CD4-positive, alpha-beta T cell treated with Interleukin-17A for 4 hours (primary cell): ENCODE measurements around the gene MBD2.
"Not testable (repeated sequence)": the region's sequence is repeated elsewhere in the genome, so short reads cannot be mapped to it uniquely, and the experiment has no call there.

ENCODE experiments used
- DNase-seq: peaks from one replicate; pipeline ENCODE4 v3.0.0-alpha.2; 2020; ENCODE audit warnings: mixed read lengths

The MBD2 gene

DNA sequence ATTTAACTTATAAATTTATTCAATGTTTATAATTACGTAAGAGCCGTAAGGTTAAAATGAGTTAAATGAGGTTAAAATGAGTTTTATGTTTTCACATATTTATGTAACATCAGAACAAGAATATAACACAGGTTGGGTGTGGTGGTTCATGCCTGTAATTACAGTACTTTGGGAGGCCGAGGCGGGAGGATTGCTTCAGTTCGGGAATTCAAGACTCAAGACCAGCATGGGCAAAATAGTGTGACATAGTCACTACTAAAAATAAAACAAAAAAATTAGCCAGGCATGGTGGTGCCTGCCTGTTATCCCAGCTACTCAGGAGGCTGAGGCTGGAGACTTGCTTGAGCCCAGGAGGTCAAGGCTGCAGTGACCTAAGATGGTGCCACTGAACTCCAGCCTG, 9.3 kb upstream of the MBD2 start:
- no peak for DNase-seq

DNA sequence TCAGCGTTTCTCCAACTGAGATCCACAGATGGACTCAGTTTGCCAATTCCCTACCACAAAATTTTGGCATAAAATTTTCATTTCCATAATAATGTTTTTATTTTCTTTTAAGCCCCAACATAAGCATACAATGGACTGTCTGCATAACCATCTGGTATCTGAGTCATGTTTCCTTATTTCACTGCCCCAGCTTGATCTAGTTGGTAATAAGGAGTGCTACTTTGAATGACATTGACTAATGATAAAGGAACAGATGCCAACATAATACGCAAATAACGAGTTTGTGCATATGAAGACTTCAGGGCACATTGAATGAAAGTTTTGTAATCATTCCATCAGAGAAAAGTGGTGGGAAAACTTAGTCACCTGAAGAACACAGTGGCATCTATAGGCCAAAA, 8.8 kb upstream of the MBD2 start:
- DNase-seq: no peak

DNA sequence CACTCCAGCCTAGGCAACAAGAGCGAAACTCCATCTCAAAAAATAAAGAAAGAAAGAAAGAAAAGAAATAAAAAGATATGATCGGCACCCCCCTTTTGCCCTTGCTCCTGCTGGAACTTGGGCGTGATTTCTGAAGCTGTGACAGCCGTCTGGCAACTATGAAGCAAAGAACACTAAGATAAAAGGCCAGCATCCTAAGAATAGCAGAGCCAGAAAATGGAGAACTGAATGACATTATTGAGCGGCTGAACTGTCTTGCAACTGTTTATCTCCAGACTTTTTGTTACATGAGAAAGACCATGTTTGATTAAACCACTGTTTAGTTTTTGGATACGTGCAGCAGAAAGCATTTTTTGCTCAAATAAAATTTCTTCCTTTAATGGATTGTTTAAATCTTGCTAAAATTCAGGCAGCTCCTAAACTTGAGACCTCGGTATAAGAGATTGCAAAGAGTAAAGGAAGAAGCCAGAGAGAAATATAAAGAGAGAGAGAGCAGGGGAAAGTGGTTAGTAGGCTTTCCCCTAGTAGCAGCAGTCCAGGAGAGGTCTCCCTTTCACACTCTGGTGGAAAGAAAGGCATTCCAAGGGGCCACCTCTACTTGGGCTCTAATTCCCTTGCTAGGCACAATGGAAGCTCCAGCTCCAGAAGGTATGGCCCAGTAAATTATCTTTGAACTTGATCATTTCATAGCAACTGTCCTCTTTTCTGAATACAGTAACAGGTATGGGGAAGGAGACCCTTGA, 8.2 kb upstream of the MBD2 start:
- no peak for DNase-seq

DNA sequence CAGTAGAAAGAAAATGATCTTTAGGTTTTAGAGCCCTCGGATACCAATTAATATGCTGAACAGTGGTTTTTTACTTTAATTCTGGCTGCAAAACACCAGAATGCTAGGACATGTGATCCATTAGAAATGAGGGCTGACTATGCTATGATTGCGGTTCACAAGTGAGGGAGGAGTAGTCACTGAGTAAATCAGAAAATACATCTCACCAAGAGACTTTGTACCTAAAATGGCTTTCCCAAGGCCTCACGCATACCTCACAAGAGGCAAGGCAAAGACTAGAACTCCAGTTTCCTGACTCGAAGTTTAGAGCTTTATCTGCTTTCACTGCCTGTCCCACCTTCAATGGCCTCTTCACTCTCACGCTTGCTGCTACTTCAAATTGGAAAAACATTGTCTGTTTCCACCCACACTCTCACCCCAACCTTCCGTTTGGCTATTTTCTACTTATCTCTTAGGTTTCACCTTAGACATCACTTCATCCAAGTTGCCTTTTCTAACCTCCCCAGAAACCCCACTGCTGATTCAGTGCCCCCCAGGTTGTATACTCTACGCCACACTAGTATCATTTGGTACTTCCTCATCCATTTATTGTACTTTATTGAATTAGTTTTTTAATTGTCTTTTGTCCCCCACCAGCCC, 5.1 kb upstream of the MBD2 start:
- no peak for DNase-seq

- DNase-seq: no peak
Observed at GRCh38 chr18:54228364-54228763, 3.9 kb upstream of the MBD2 start.

GRCh38 chr18:54223568-54224241, 764 bp downstream of the MBD2 start:
- DNase-seq: peak; percentile 53

- DNase-seq: peak; percentile 55
Observed at GRCh38 chr18:54222922-54223567, 1.4 kb downstream of the MBD2 start.

DNA sequence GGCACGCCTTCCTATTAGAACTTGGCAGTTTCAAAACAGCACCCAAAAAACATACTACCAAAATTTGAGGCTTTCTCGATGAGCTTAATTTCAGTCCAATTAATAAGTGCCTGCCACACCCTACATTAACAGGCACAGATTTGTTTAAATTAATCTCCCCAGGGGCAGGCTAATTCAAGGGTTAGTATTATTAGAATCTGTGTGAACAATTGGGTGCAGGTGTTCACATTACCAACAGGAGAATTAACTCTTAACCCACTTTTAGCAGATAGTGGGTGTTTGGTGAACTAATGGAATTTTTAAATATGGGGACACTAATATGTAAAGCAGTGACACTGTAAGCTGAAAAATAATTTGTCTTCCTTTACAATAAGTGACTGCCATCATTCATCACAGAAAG, 4.1 kb downstream of the MBD2 start:
- DNase-seq: no peak

GRCh38 chr18:54218803-54219202, 5.7 kb downstream of the MBD2 start:
- DNase-seq: not testable (repeated sequence)

DNA sequence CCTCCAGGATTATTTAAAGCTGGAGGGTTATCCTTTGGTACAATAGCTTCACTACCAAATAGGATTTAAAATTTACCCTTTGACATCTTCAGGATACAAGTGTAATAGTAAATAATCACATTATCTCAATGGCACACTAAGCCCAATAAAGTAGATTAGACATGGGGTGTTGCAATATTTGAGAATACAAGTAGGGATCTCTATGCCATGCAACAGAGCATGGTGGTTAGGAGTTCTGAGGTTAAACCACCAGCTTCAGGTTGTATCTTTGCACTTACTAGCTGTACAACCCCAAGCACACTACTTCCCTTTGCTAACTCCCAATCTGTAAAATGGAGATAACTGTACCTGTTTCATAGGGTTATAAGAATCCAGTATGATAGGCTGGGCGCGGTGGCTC, 6.2 kb downstream of the MBD2 start:
- DNase-seq: no peak

DNA sequence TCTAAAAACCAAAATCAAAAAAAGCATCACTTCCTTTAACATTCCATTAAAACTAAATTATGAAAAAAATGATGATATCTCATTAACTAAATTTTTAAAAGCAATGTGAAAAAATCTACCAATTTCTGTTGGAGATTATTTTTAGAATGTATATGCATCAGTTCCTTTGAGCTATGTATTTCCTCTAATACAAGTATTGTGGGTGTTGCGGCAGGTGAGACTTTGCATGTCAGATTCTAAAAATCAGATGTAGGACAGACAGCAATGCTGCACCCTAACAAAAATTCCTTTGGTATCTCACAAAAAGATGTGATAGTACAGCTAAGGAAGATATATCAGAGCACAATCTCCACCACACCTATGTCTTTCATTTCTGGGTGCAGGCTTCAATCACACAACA, 6.8 kb downstream of the MBD2 start:
- DNase-seq: no peak

DNA sequence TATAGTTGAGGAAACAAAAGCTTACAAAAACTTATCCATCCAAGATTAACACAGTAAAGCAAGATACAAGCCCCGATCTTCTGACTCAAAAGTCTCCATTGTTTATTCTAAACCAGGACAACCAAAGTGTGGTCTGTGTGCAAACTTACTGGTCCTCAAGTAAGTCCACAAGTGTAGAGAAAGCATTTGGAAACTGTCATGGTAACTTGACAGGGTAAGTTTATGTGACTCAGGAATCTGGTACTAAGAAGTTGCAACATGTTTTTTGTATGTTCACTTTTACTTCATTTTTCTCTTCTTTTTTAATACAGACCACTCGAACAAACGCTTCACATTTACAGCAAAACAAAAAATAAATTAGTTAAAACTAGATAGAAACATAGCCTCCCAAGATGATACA, 9.4 kb downstream of the MBD2 start:
- DNase-seq: no peak

DNA sequence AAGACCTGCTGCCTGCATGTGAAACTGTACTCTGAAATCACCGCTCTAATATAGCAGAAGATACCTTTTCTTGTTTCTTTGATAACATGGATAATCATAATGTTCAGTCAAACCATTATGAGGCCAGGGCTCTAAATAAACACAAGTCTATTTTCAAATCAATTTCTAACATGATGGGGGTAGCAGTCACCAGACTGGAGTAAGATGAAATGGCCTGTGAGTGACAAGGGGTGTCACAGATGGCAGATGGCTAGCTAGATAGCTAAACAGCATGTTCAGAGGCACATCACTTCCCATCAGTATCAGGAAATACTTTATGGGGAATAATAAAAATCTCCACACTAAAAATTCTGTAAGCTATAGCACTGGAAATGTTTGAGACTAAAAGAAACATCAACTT, 14.0 kb downstream of the MBD2 start:
- DNase-seq: no peak

DNA sequence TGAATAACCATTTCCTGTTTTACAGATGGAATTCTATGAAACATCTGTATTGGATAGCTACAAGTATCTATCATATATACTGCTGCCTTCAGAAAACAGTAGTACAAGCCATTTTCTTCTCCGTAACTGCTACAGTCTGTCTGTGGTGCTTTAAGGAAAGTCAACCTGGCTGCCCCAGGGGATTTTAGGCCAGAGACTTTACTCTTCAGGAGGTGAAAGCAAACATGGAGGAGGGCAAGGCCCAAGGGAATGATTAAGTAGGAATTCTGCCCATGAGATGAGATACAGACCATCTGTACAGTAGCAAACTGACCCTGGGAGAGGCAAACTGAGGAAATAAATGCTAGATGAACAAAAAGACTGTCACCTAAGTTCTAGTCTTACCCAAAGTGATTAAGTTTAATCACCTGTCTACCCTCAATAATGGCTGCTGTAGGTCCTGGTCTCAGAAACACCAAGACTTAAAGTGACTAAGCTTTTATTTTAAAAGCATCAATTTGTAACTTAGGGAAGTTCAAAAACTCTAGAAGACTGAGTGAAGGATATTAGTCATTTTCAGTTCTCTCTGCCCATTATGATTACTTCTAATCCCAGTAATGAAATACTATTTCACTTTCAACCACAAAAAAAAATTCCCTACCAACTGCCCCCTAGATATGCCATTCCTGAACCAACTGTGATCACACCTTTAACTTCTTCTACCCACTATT, 14.8 kb downstream of the MBD2 start:
- DNase-seq: no peak

DNA sequence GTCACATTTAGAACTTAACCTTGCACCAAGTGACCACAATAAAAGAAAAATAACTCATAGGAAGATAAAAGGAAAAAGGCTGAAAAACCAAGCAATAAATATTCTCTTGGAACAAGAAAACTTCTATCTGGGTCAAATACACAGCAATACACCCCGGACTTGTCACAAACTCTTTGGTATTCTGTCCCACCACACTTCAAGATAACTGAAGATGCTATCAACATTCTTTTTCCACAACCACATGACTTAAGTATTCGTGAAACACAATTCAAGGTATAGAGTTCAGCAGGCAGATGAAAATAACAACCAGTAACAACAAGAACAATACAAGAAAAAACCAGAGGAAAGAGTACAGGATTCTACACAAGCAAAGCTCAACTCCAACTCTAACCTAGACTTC, 18.0 kb downstream of the MBD2 start:
- DNase-seq: no peak

GRCh38 chr18:54205959-54206358, 18.5 kb downstream of the MBD2 start:
- DNase-seq: no peak

GRCh38 chr18:54205448-54205847, 19.0 kb downstream of the MBD2 start:
- DNase-seq: not testable (repeated sequence)

GRCh38 chr18:54204883-54205282, 19.6 kb downstream of the MBD2 start:
- DNase-seq: no peak

- DNase-seq: no peak
Observed at GRCh38 chr18:54203914-54204313, 20.6 kb downstream of the MBD2 start.

DNA sequence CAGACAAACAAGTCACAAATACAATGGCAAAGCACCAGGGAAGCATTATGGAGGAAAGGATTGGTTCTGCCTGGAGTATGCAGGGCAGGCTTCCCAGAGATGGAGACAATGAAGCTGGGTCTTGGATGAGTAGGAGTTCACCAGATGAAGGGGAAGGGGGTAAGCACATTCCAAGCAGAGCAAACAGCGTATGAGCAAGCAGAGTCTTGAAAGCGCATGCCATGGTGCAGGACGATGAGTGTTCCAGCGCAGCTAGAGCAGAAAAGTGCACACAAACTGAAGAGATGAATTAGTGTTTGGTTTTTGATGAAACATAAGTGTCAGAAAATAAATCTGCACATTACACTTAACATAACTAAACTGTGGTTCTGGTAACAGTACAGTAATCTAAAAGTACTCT, 21.6 kb downstream of the MBD2 start:
- DNase-seq: no peak

- no peak for DNase-seq
Observed at GRCh38 chr18:54197747-54198411, 26.6 kb downstream of the MBD2 start.

- DNase-seq: no peak
Observed at GRCh38 chr18:54193786-54194185, 30.7 kb downstream of the MBD2 start.

DNA sequence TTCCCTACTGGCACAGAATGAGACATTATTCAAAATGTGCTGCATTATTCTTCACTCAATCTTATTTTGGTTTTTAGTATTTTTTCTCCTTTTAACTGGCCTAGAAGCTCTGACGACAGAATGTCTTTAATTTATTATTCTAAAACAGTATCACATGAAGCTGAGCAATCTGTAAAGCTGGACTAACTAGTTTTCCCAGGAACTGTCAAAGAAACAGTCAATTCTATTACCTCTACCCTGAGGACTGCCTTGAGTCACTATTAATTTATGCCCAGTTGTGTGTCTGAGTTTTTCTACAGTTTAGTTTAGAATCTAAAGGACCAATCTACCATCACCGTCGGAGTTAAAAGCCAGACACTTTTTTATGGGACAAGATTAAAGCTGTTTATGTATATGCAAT, 31.6 kb downstream of the MBD2 start:
- no peak for DNase-seq
